ENCODE measurements around the gene TCTA.
A peak's percentile ranks its signal among the peaks of the same experiment; 100 is the strongest.

Gene TCTA

DNA sequence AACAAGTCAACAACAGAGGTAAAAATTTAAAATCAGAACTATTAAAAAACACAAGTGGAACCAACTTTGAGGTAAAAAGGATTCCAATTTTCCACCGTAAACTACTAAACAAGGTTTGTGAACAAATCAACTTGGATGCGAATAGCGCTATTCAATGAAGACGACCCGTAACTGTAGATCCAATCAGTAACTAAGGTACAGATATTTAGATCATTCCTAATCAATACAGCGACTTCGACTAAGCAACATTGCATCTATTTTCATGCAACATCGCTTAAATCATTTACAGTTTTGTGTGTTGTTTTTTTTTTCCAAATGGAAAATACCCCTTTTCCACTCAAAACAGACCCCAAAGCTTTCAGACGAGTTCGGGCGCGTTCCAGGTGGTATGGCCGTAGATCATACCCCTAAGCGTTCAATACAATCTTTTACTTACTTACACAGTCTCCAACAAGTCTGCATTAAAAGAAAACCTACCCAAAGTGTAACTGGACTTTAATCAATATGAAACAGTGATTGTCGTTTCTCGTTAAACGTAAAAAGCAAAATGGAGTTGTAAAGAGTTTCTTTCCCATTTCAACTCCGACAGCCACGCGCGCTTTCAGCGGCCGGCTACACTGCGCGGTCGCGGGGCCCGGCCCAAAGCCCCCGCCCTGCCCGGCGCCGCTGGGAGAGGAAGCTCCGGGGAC lies 1.2 kb upstream of the TCTA start:
- DNase-seq (ENCODE audit: low read depth, low spot score): no peak

DNA sequence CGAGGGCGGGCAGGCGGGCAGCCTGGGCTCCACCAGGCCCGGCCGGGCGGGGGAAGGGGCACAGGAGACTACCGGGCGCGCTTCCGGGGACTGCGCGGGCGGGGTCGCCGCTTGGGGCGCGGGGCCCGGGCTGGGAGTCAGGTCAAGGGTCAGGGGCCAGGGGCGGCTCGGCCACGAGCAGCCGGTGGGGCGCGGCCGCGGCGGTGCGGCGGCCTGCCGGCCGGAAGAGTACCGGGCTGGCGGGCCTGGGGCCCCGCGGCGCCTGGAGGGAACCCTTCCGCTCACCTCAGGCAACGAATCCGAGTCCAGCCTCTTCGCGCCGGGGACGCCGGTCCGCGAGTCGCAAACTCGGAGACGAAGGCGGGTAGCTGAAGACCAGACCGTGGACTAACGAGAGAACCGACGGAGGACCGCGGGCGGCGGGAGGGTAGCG lies 672 bp upstream of the TCTA start:
- no peak for DNase-seq (ENCODE audit: low read depth, low spot score)

DNA sequence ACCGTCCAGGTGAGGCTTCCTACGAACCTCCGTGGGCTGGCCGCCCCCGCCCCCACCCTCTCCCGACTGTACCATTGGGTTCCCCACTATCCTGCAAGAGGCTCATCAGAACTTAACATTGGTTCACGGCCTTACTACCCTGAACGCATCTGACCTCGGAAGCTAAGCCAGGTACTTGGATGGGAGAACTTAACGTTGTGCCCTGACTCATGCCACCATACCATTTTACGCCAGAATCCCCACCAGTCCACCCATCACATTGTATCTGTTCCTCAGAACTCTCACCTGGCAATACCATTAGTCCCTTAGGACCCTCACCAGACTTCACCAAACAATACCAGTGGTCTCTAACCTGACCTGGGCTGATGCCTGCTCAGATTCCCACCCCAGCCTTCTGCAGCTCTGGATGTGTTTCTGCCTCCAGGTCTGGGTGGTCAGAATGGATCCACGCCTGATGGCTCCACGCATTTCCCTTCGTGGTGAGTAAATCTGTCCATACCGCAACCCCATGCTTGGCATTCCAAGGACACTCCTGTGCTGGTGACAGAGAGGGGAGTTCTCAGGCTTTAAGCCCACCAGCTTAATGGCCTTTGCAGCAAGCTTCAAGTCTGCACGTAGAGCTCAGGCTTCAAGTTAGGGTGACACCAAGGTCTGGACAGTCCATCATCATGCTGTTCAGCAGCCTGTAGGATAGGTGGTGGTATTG lies 562 bp downstream of the TCTA start:
- DNase-seq (ENCODE audit: low read depth, low spot score): no peak

DNA sequence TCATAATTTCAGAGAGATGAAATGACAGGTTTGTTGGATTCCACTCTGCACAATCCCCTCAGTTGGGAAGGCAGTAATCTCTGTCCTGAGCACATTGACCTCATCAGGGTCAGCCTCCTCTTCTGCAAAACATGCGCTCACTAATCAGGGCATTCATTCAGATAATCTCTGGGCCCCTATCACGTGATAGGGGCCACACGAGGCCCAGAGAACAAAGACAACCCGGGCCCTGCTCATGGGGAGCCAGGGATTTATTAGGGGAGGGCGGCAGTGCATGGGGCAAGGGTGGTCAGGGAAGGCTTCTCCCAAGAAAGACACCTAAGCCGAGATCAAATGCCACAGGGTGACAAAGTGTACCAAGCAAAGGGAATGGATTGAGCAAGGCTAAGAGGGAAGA lies 1.1 kb downstream of the TCTA start:
- no peak for DNase-seq (ENCODE audit: low read depth, low spot score)

DNA sequence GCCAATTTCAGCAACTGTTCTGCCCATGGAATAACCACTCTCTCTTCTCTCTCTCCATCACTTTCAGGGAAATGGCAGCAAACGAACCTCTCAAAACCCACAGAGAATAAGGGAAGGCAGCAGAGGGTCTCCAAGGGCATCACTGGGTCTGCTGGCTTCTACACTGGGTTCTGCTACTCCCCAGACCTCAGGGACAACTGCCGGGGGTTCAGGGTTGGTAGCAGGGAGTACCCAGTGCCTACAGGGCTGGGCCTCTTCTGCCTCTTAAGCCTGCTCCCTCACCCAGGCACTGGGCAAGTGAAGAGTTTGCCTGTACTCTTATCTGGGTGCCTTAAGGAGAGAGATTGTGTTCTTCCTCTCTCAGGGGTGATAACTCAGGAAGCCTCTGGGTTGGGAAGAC lies 2.5 kb downstream of the TCTA start:
- DNase-seq (ENCODE audit: low read depth, low spot score): no peak

DNA sequence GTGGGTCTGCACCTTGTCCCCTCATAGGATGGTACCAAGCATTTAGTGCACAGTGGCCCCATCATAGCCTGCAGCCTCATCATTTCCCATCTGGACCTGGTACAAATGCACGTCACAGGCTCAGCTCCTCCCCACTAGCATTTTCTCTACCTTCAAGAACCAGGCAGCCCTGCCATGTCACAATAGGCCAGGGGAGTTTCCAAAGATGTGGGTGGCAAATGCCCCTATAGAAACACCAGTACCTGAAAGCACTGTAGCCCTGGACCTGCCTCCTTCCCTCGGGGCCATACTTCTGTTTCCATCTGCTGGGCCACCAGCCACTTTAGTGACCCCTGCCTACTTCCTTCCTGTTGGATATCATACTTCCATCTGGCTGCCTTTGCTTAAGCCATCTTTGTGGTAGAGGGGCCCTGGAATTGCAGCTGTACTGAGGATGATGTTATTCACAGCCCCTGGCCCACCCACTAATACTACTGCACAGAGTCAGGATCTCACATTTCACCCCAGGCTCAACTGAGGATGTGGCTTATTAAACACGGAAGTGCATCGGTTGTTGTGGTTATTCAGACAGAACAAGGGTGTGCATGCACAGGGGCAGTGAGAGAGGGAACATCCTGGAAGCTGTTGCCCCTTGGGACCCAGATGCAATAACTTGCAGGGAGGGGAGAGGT lies 3.8 kb downstream of the TCTA start:
- no peak for DNase-seq (ENCODE audit: low read depth, low spot score)

DNA sequence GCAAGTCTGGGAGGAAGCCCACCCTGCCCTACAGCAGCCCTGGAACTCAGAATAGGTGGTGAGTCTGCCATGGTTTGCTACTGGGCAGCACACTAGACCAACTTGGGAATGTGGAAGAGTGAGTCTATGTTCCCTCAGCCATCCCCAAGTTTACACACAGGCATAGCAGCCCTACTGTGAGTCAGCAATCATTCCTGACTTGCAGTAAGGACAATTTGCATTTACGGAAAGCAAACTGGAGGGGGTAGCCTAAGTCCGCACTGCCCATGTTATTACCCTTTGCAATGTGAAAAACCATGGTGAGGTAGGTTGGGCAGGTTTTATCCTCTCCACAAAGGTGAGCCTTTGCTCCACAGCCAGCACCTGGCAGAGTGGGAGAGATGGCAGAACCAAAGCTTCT lies 4.6 kb downstream of the TCTA start:
- no peak for DNase-seq (ENCODE audit: low read depth, low spot score)

DNA sequence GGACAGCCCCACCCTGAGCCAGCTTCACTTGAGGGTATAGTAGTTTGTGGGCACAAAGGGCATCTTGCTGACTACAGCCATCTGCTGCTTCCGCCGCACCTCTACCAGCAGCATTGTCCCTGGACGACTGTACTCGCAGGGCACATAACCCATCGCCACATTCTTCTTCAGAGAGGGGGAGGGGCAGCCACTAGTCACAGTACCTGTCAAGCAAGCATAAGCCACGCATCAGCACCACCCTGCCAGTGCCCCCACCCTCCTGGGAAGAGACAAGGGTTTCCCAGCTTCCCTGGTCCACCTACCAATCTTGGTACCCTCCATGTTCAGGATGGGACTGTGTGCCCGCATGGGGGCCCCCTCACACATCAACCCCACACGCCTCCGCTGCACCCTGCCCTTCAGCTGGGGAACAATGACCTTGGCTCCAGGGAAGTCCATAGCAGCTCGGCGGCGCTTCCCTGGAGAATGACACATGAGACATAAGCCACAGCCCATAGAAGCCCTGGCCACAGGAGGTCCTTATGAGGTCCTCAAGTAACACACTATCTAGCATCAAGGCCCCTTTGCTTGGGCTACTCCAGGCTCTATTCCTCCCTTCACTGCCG lies 5.4 kb downstream of the TCTA start:
- no peak for DNase-seq (ENCODE audit: low read depth, low spot score)

DNA sequence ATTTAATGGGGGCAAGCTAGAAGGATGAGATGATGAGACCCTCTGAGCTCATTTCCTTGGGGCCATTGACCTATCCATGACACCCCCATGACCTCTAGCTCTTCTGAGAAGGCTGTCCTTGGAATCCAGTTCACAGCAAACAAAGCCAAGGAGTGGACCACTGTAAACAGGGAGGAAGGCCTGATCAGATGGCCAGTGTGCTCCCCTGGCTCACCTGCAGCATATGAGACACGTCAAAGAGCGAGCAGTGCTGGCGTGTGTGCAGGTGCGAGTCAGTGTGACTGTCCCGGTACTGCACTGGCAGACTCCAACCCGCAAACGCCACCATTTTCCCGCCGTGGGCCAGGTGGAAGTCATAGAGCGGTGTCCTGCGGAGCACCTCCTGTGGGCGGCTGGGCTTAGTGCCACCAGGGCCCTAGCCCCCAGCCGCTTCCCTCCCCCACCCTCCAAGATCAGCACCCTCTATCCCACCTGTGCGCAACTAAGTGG lies 9.7 kb downstream of the TCTA start:
- no peak for DNase-seq (ENCODE audit: low read depth, low spot score)

DNA sequence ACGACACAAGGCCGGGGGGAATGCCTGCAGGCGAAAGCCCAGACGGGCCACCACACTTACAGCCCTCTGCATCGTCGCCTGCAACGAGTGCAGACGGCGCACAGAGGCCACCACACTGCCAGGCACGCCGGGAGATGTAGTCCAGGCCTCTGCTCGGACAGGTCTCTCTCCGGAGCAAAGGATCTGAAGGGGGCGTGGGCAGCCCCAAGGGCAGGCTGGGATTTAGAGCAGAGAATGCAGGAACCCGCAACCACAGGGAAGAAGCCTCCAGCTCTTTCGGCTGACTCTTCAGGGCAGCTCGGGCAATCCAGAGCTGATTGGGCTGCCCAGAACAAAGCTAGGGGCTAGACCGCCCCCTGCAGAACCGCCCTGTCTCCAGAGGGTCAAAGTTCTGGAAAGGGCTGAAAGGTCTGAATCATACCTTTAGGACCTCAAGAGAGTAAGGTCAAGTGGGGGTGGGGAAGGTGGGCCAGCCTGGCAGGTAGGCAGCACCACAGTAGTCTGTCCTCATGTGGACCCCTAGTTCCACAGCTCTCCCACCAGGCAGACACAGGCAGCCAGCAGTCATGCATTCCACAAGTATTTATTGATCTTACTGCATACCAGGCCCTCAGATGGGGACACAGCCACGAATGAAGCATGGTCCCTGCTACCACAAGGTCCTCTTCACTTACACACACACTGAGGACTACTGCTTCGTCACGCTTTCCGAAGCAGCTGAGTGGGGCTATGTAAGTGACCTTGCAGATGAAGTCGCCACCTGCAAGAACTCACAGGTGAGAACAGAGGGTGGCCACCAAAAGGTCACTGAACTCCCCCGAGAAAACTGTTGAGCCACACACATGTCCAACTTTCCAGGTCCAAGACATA lies 10.4 kb downstream of the TCTA start, which contains the start of gene AMT:
TSS of gene AMT (minus strand) at position 95 of the 870 bp plus-strand sequence. CDS start at position 72, 23 bp downstream.
- peak; percentile 89 for DNase-seq (ENCODE audit: low read depth, low spot score)

DNA sequence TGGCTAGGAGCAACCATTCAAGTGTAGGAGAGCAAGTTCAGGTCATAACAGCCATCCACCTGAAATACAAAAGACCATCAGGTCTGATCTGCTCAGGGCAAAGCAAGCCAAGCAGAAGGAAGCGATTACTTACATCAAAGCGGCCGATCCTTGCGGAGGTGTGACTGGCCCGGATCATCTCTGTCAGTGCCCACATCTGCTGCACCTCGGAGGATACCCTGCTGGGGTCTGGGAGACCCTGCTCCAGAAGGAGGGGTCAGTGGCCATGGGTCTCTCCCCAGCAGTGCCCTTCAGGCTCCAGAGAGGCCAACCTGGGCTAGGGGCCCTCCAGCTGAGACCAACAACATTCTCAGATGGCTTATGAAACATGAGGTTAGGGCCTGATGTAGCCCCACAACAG lies 12.6 kb downstream of the TCTA start:
- DNase-seq (ENCODE audit: low read depth, low spot score): no peak

DNA sequence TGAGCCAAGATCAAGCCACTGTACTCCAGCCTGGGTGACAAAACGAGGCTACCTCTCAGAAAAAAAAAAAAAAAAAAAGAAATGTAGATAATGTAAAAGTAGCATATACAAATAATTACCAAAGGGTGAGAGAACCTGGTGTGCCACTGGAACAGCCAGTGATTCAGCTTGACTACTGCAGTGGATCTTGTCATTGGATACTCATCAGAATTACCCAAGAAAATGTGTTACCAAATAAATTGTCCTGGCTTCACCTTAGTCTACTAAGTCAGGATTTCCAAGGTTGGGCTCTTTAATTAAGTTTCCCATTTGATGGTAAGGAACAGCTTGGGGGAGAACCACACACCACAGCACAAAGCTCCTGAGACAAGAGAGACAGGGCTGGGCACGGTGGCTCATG lies 15.4 kb downstream of the TCTA start:
- DNase-seq (ENCODE audit: low read depth, low spot score): no peak

DNA sequence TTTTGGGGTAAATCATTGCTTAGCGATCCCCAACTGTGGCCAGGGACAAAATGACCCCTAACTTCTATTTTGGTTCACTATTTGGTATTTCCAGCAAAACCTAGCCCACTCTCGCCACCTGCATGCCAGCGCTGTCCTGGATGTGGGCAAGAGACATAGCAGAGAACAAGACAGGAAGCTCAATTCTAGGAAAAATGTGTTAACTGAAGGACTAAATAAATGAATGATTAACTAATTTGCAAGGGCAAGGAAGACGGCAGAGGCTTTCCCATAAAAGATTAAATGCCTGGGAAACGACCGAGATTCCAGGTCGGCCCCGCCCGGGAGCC lies 16.5 kb downstream of the TCTA start:
- no peak for DNase-seq (ENCODE audit: low read depth, low spot score)

DNA sequence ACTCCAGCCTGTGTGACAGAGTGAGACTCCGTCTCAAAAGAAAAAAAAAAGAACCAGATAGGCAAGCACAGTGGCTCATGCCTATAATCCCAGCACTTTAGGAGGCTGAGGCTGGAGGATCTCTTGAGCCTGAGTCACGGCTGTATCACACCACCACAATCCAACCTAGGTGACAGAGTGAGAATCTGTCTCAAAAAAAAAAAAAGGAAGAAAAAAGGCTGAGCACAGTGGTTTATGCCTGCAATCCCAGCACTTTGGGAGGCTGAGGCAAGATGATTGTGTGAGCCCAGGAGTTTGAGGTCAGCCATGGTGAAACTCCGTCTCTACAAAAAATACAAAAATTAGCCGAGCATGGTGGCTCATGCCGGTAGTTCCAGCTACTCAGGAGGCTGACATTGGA lies 22.5 kb downstream of the TCTA start:
- DNase-seq (ENCODE audit: low read depth, low spot score): no peak

DNA sequence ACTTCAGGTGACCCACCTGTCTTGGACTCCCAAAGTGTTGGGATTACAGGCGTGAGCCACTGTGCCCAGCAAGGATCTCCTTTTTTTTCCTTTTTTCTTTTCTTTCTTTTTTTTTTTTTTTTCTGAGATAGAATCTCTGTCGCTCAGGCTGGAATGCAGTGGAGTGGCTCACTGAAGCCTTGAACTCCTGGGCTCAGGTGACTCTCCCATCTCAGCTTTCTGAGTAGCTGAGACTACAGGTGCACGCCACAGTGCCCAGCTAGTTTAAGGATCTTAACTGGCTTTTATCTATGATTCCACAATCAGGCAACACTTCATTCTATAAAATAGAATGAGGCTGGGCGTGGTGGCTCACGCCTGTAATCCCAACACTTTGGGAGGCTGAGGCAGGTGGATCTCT lies 33.2 kb downstream of the TCTA start:
- DNase-seq (ENCODE audit: low read depth, low spot score): no peak

DNA sequence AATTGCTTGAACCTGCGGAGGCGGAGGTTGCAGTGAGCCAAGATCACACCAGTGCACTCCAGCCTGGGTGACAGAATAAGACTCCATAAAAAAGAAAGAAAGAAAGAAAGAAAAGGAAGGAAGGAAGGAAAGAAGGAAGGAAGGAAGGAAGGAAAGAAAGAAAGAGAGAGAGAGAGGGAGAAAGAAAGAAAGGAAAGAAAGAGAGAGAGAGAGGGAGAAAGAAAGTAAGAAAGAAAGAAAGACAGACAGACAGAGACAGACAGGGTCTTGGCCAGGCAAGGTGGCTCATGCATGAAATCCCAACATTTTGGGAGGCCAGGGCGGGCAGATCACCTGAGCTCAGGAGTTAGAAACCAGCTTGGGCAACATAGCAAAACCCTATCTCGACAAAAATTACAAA lies 41.4 kb downstream of the TCTA start:
- DNase-seq (ENCODE audit: low read depth, low spot score): no peak

DNA sequence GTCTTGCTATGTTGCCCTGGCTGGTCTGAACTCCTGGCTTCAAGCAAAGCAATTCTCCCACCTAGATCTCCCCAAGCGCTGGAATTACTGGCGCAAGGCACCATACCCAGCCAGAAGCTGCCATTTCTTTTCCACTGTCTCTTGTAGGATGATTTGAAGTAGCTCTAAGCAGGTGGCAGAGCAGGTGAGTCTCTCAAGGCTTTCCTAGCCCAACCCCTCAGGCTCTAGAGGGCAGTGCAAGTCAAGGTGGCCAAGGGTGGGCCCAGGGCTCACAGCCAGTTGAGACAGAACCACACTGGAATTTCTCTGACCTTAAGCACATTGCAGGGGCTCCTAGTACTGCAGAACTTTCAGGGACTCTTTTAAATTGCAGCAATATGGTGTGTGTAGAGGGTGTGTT lies 42.2 kb downstream of the TCTA start:
- no peak for DNase-seq (ENCODE audit: low read depth, low spot score)

DNA sequence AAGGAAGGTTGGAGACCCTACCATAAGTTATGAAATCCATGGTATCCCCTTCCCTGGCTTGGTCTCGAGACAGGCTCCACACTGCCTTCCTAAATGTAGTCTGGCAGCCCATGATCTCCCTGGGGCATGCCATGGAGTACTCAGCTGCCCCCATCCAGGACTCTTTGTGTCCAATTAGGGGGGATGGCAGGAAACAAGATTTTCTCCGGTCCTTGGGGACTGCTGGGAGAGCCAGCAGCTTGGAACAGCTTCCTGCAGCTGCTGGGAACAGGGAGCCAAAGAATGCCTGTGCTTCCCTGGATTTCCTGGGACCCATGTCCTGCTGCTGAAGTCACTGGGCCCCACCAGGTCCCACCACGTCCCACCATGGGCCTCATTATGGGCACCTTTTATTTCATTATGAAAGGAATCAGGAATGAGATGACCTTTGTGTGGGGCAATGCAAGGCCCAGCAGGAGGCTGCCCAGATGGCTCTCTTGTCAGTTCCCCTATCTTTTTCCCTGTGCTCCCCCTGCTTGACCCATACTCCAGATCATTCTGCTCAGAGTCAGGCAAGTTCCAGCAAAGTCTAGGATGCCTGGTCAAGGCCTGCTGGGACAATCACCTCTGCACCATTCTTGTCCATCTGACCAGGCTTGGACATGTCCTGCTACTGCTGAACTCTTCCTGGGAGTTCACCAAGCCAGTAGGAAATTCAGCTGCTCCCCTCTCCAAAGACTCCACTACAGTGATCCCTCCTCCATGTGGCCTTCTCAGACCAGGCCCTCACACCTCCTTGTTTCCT lies 42.9 kb downstream of the TCTA start:
- no peak for DNase-seq (ENCODE audit: low read depth, low spot score)

DNA sequence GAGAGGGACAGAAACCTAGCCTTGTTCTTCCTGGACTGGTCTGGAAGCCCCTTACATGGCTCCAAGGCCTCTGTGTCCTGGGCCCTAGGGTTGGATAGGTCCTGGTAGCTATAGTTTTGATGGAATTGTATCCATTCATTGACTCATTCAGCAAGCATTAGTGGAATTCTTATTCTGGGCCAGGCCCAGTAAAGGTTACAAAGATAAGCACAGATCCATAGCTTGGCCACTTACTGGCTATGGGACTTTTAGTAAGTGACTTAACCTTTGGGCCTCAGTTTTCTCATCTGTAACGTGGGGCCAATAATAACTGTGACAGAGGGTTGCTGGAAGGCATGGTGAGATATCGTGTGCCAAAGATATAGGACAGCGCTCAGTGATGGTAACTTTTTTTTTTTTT lies 44.2 kb downstream of the TCTA start:
- no peak for DNase-seq (ENCODE audit: low read depth, low spot score)

DNA sequence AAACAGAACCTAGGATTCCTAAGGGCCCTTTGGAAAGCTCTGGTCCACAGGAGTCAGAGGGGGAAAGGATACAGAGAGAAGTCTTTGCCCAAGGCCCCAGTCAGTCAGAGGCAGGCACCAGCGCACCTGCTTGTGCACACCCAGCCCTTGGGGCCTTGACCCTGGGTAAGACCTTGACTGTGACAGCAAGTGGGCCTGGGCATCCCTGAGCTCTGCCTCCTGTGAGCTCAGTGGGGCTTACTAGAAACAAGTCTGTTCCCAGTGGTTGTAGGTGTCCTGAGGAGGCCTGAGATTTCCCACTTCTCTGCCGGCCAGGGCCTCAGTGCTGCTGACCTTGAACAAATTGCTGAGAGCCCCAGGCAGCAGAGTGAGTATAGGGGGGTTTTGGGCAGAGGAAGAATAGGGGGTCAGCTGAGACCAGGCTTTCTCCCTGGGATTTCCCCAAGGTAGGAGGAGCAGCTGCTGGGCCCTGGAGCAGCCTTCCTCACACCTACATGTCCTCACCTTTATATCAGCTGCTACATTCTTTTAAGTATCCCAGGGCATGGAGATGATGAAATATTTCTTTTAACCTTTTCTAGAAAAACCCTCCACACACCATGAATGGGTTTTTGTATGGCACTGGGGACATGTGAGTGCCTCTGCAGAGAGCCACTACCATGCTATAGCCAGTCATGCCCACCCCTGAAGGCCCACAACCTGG lies 48.1 kb downstream of the TCTA start:
- DNase-seq (ENCODE audit: low read depth, low spot score): no peak
